ENCODE measurements around the gene DNAJB8. TPM values are rescaled to one million over a fixed set of nuclear protein-coding genes. Genes with fewer than 3 reads are reported as not detected.

DNAJB8 gene
- total and polyA plus RNA-seq, 7 donors, result not detected

- Histone ChIP-seq H3K4me1 (peaks cover 0 to 69% (median 56%) of the 10 kb centered on the region in 4 donors), H3K27ac (peak overlapping the region in 1 of 4 donors; percentile 8), H3K4me3 (peak overlapping the region in 3 of 4 donors; percentile 42 to 58 (median 54)), H3K9me3 (no peaks in the 10 kb centered on the region), H3K27me3 (peaks cover 88 to 100% (median 99%) of the 10 kb centered on the region in 3 donors), H3K36me3 (no peaks in the 10 kb centered on the region)
- TF ChIP-seq POLR2AphosphoS5 (IDR thresholded peaks at IDR 0.05) (no peak), POLR2A (IDR thresholded peaks at IDR 0.05) (no peak), CTCF (IDR thresholded peaks at IDR 0.05) (no peak), EP300 (IDR thresholded peaks at IDR 0.05) (no peak)
- DNase-seq, result no peak
- intact Hi-C loops (cut with DNase I), result no loop called here
- 20 to 23% methylated on average over 14 of the region's 14 CpGs for whole genome bisulfite sequencing, 2 donors
Measured at GRCh38 chr3:128486205-128486628, 19.5 kb upstream of the DNAJB8 start.

- Histone ChIP-seq H3K4me3 (peak overlapping the region in 3 of 4 donors; percentile 3 to 54 (median 22)), H3K36me3 (no peaks in the 10 kb centered on the region), H3K27me3 (peaks cover 84 to 100% (median 99%) of the 10 kb centered on the region in 3 donors), H3K4me1 (peaks cover 0 to 63% (median 53%) of the 10 kb centered on the region in 4 donors), H3K27ac (no peak overlapping the region), H3K9me3 (no peaks in the 10 kb centered on the region)
- no peak for DNase-seq
- WGBS, 2 donors, result 34 to 44% methylated on average over 29 of the region's 29 CpGs
- TF ChIP-seq POLR2A (IDR thresholded peaks at IDR 0.05) (no peak), CTCF (IDR thresholded peaks at IDR 0.05) (no peak), EP300 (IDR thresholded peaks at IDR 0.05) (no peak), POLR2AphosphoS5 (IDR thresholded peaks at IDR 0.05) (no peak)
- intact Hi-C loops (cut with DNase I), result no loop called here
Measured at GRCh38 chr3:128485282-128486204, 18.9 kb upstream of the DNAJB8 start.

DNA sequence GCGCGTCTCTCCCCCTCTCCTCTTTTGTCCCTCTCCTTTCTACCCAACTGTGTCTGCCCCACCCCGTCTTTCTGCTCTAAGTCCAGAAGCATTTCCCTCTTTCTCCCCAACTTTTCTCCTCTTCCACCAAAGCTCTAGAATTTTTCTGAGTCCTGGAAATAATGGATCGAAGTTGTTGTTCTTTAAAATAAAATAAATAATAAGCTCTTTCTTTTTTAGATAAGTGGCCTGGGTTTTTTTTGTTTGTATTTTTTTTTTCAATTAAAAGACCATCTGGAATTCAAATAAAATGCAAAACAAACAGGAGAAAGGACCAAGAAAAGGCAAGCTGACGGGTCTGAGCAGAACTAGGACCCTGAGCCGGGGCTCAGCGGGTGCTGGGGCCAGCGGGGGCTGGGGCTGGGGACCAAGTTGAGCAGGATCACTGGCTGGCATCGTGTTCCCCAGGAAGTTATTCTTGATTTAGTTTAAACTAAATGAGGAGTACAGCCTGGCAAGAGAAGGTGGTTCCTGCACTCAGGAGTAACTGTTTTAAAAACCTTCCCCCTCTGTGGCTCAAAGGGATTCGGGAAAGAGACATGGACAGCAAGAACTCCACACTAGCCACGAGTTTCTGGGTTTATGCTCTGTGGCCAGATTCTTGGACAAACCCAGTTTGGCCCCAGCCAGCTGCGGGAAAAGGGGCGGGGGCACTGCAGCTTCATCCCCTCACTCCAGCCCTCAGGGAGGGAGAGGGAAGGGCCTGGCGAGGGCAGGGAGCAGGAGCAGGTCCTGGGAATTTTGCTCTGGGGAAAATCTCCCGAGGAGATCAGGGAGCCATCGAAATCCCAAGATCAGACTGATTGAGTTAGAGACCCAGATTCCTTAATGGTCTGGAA, 18.0 kb upstream of the DNAJB8 start:
- no peak for TF ChIP-seq CTCF (IDR thresholded peaks at IDR 0.05)
- DNase-seq, result no peak
- H3K4me3 ChIP-seq, result peak overlapping the region in 1 of 4 donors; percentile 22
- no peaks in the 10 kb centered on the region for H3K9me3 ChIP-seq
- no peaks in the 10 kb centered on the region for H3K36me3 ChIP-seq
- H3K27ac ChIP-seq, result peak overlapping the region in 2 of 4 donors; percentile 38 to 42
- peaks cover 0 to 54% (median 44%) of the 10 kb centered on the region in 4 donors for H3K4me1 ChIP-seq
- 18 to 29% methylated on average over 16 of the region's 16 CpGs for WGBS, 2 donors
- peaks cover 75 to 100% (median 94%) of the 10 kb centered on the region in 3 donors for H3K27me3 ChIP-seq
- intact Hi-C loops (cut with DNase I), result no loop called here

- no peaks in the 10 kb centered on the region for H3K36me3 ChIP-seq
- intact Hi-C loops (cut with DNase I), result no loop called here
- peaks cover 67 to 100% (median 90%) of the 10 kb centered on the region in 3 donors for H3K27me3 ChIP-seq
- peak overlapping the region; percentile 20 to 42 (median 32) for H3K27ac ChIP-seq
- peak overlapping the region in 1 of 4 donors; percentile 22 for H3K4me3 ChIP-seq
- no peaks in the 10 kb centered on the region for H3K9me3 ChIP-seq
- peaks cover 0 to 46% (median 36%) of the 10 kb centered on the region in 4 donors for H3K4me1 ChIP-seq
- no peak for DNase-seq
- 14 to 15% methylated on average over 26 of the region's 26 CpGs for WGBS, 2 donors
- TF ChIP-seq POLR2AphosphoS5 (IDR thresholded peaks at IDR 0.05), result peak; percentile 9 to 72 (median 44)
- no peak for TF ChIP-seq POLR2A (IDR thresholded peaks at IDR 0.05)
- no peak for TF ChIP-seq CTCF (IDR thresholded peaks at IDR 0.05)
Measured at GRCh38 chr3:128483657-128484403, 17.1 kb upstream of the DNAJB8 start.
